HUES48 (cell line): ENCODE measurements around the gene SH3RF3.

Experiments
- H3K27ac ChIP-seq: one replicate; pipeline ENCODE4 v1.7.0; 2013; ENCODE audit warnings: low read depth, low read length, inconsistent platforms
- H3K27me3 ChIP-seq: 2 replicates; pipeline ENCODE4 v1.6.1; 2013; ENCODE audit warnings: mild to moderate bottlenecking, low read length; ENCODE audit not compliant: control insufficient read depth, insufficient read depth
- H3K36me3 ChIP-seq: 2 replicates; pipeline ENCODE4 v1.6.1; 2013; ENCODE audit warnings: low read length; ENCODE audit not compliant: control insufficient read depth, insufficient read depth
- H3K4me1 ChIP-seq: 2 replicates; pipeline ENCODE4 v1.6.1; 2013; ENCODE audit warnings: mild to moderate bottlenecking, low read length; ENCODE audit not compliant: control insufficient read depth, insufficient read depth
- H3K4me3 ChIP-seq: 2 replicates; pipeline ENCODE4 v1.5.1; 2013; ENCODE audit warnings: mild to moderate bottlenecking, low read depth, low read length
- H3K9ac ChIP-seq: 2 replicates; pipeline ENCODE4 v1.6.1; 2013; ENCODE audit warnings: mild to moderate bottlenecking, low read depth, low read length, moderate library complexity
- H3K9me3 ChIP-seq: 2 replicates; pipeline ENCODE4 v1.6.1; 2013; ENCODE audit warnings: low read length; ENCODE audit not compliant: control insufficient read depth, insufficient read depth

Gene SH3RF3

GRCh38 chr2:109231996-109232705 lies 103.1 kb downstream of the SH3RF3 start:
- Histone ChIP-seq H3K9ac (no peak overlapping the region), H3K36me3 (no peaks in the 10 kb centered on the region), H3K4me1 (0 out of 2 replicates have a peak, but pooled peaks cover 11% of the 10 kb centered on the region), H3K9me3 (no peaks in the 10 kb centered on the region), H3K27me3 (no peaks in the 10 kb centered on the region), H3K4me3 (no peak overlapping the region), H3K27ac (no peak overlapping the region)

- Histone ChIP-seq H3K27ac (no peak overlapping the region), H3K9me3 (no peaks in the 10 kb centered on the region), H3K36me3 (no peaks in the 10 kb centered on the region), H3K4me3 (no peak overlapping the region), H3K27me3 (no peaks in the 10 kb centered on the region), H3K4me1 (0 out of 2 replicates have a peak, but pooled peaks cover 11% of the 10 kb centered on the region), H3K9ac (no peak overlapping the region)
These were observed 103.9 kb downstream of the SH3RF3 start for GRCh38 chr2:109232909-109233308.

GRCh38 chr2:109233643-109234042 lies 104.6 kb downstream of the SH3RF3 start:
- Histone ChIP-seq H3K9me3 (no peaks in the 10 kb centered on the region), H3K36me3 (no peaks in the 10 kb centered on the region), H3K4me1 (0 out of 2 replicates have a peak, but pooled peaks cover 9% of the 10 kb centered on the region), H3K27ac (no peak overlapping the region), H3K4me3 (no peak overlapping the region), H3K9ac (no peak overlapping the region), H3K27me3 (no peaks in the 10 kb centered on the region)

GRCh38 chr2:109234355-109234754 lies 105.3 kb downstream of the SH3RF3 start:
- 0 out of 2 replicates have a peak, but pooled peaks cover 2% of the 10 kb centered on the region for H3K4me1 ChIP-seq
- H3K4me3 ChIP-seq = no peak overlapping the region
- H3K27ac ChIP-seq = no peak overlapping the region
- H3K9ac ChIP-seq = no peak overlapping the region
- no peaks in the 10 kb centered on the region for H3K9me3 ChIP-seq
- H3K27me3 ChIP-seq = no peaks in the 10 kb centered on the region
- H3K36me3 ChIP-seq = no peaks in the 10 kb centered on the region

GRCh38 chr2:109236147-109236546 lies 107.1 kb downstream of the SH3RF3 start:
- Histone ChIP-seq H3K27ac (no peak overlapping the region), H3K9me3 (no peaks in the 10 kb centered on the region), H3K4me1 (no peaks in the 10 kb centered on the region), H3K27me3 (no peaks in the 10 kb centered on the region), H3K9ac (no peak overlapping the region), H3K36me3 (no peaks in the 10 kb centered on the region), H3K4me3 (no peak overlapping the region)

GRCh38 chr2:109237792-109238191 lies 108.8 kb downstream of the SH3RF3 start:
- H3K27me3 ChIP-seq = no peaks in the 10 kb centered on the region
- no peaks in the 10 kb centered on the region for H3K9me3 ChIP-seq
- H3K4me1 ChIP-seq = no peaks in the 10 kb centered on the region
- no peaks in the 10 kb centered on the region for H3K36me3 ChIP-seq
- H3K9ac ChIP-seq = no peak overlapping the region
- no peak overlapping the region for H3K4me3 ChIP-seq
- H3K27ac ChIP-seq = no peak overlapping the region

- Histone ChIP-seq H3K27me3 (no peaks in the 10 kb centered on the region), H3K9me3 (no peaks in the 10 kb centered on the region), H3K27ac (no peak overlapping the region), H3K36me3 (no peaks in the 10 kb centered on the region), H3K4me3 (no peak overlapping the region), H3K4me1 (no peaks in the 10 kb centered on the region), H3K9ac (no peak overlapping the region)
These were observed 109.6 kb downstream of the SH3RF3 start for GRCh38 chr2:109238580-109238979.

- H3K9me3 ChIP-seq = no peaks in the 10 kb centered on the region
- no peak overlapping the region for H3K4me3 ChIP-seq
- H3K27ac ChIP-seq = no peak overlapping the region
- no peaks in the 10 kb centered on the region for H3K4me1 ChIP-seq
- no peak overlapping the region for H3K9ac ChIP-seq
- H3K27me3 ChIP-seq = no peaks in the 10 kb centered on the region
- H3K36me3 ChIP-seq = no peaks in the 10 kb centered on the region
These were observed 110.7 kb downstream of the SH3RF3 start for GRCh38 chr2:109239720-109240119.

- no peaks in the 10 kb centered on the region for H3K27me3 ChIP-seq
- no peaks in the 10 kb centered on the region for H3K36me3 ChIP-seq
- H3K4me1 ChIP-seq = no peaks in the 10 kb centered on the region
- no peak overlapping the region for H3K27ac ChIP-seq
- H3K9ac ChIP-seq = no peak overlapping the region
- no peak overlapping the region for H3K4me3 ChIP-seq
- no peaks in the 10 kb centered on the region for H3K9me3 ChIP-seq
These were observed 113.2 kb downstream of the SH3RF3 start for GRCh38 chr2:109242210-109242653.

- no peaks in the 10 kb centered on the region for H3K27me3 ChIP-seq
- no peaks in the 10 kb centered on the region for H3K9me3 ChIP-seq
- no peaks in the 10 kb centered on the region for H3K36me3 ChIP-seq
- H3K4me1 ChIP-seq = no peaks in the 10 kb centered on the region
- no peak overlapping the region for H3K9ac ChIP-seq
- no peak overlapping the region for H3K4me3 ChIP-seq
- H3K27ac ChIP-seq = no peak overlapping the region
These were observed 113.8 kb downstream of the SH3RF3 start for GRCh38 chr2:109242654-109243331.

GRCh38 chr2:109243526-109244303 lies 114.7 kb downstream of the SH3RF3 start:
- Histone ChIP-seq H3K4me3 (no peak overlapping the region), H3K9ac (no peak overlapping the region), H3K4me1 (no peaks in the 10 kb centered on the region), H3K9me3 (no peaks in the 10 kb centered on the region), H3K36me3 (no peaks in the 10 kb centered on the region), H3K27ac (no peak overlapping the region), H3K27me3 (no peaks in the 10 kb centered on the region)
